NCI-H774 (cell line): ENCODE measurements around the gene DUT.

ENCODE experiments used
- DNase-seq: peaks from one replicate; lab custom pipeline; 2025; lab: John Stamatoyannopoulos, UW

DUT gene

DNA sequence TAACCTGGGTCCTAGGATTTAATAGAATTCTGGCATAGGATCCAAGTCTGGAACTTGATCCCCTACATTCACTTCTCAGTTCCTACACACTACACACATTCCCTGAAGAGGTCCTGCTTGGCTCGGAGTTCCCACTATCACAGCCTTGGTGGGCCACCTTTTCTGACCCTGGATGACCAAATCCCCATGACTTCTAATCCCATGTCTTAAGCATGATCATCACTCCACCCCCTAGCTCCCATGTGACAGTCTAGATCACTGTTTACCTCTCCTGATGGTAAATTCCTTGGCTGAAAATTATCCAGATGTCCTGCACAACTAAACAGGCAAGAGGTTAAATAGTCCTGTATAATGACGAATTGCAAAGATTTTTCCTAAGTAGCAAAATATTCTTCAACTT is 40.3 kb downstream of the DUT start:
- no peak for DNase-seq

DNA sequence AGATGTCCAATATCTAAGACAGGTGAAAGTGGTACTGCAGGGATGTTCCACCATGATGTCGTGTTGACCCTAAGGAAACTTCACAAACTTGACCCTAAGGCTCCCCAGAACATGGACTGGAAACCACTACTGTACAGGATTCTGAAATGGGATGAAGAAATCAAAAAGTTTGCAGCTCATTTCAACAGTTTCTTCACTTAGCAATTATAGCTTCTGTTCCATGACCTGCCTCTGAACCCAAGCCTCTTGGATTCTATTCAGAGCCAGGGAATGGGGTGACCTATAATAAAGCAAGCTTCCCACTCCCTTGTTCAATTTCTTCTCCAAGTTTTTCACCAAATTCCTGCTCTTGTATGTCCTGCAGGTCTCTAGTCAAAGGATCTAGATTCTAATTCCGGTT is 40.7 kb downstream of the DUT start:
- no peak for DNase-seq

DNA sequence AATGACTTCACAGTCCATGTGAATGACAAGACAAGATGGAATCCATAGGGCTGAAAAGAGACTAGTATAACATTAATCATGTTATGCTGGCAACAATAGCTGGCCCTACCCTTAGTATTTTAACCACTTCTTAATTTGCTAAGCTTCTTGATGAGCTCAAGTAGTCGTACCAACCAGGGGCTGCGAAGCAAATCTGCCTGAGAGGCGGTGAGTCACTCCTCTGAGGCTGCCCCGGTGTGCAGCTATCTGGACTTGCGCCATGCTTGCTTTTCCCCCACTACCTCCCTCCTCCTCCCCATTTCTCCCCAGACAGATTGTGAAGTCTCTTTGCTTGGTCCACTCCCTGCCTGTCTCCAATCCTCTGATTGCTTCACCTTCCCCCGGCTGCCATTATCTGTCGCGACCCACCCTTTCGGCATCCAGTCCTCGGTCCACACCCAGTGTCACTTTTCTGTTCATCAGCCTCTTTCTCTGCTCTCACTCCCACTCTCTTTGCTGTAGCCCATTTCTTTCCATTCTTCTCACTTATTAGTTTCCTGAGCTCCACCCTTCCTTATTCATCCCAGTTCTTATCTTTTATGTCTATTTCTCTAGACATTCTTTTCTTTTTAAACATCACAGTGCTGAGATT is 42.7 kb downstream of the DUT start:
- no peak for DNase-seq

DNA sequence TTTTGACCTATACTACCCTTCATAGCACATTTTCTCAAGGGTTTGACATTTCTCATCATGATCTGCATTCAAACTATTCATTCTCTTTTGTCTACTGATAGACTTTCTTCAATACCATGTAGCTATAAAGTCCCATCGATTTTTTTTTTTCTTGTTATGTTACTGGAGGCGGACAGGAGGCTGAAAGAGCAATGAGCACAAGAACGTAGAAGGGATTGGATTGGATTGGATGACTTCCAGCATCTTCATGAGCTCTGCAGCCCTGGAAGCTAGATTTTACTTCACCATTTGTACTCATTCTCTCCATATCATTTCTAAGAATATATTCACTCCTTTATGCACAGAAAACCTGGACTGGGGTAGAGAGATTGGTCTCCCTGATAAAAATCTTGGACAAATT is 43.2 kb downstream of the DUT start:
- no peak for DNase-seq

DNA sequence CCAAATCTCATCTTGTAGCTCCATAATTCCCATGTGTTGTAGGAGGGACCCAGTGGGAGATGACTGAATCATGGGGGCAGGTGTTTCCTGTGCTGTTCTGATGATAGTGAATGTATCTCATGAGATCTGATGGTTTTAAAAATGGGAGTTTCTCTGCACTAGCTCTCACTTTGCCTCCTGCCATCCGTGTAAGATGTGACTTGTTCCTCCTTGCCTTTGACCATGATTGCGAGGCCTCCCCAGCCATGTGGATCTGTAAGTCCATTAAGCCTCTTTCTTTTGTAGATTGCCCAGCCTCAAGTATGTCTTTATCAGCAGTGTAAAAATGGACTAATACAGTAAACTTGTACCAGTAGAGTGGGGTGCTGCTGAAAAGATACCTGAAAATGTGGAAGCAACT is 44.5 kb downstream of the DUT start:
- no peak for DNase-seq

DNA sequence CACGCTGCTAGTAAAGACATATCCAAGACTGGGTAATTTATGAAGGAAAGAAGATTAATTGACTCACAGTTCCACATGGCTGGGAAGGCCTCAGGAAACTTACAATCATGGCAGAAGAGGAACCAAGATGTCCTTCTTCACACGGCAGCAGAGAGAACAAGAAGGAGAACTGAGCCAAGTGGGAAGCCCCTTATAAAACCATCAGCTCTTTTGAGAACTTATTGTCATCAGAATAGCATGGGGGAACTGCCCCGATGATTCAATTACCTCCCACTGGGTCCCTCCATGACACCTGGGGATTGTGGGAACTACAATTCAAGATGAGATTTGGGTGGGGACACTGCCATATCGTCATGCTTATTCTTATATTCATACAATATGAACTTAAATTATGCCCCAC is 49.0 kb downstream of the DUT start:
- DNase-seq, result no peak

DNA sequence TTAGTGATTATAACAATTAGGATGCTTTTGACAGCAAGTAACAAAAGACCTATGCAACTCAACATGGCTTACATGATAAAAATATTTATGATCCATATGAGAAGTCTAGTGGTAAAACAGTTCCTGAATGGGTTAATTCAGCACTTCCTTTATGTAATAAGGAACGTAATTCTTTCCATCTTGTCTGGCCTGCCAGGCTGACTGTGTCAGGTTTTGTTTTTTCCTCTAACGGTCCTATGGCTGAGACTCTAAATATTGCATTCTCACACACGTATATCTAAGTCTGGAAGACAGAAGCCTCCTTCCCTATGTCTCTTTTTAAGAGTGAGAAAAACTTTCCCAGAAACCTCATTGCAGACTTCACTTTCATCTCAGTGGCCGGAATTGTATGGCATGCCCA is 50.6 kb downstream of the DUT start:
- DNase-seq, result no peak

DNA sequence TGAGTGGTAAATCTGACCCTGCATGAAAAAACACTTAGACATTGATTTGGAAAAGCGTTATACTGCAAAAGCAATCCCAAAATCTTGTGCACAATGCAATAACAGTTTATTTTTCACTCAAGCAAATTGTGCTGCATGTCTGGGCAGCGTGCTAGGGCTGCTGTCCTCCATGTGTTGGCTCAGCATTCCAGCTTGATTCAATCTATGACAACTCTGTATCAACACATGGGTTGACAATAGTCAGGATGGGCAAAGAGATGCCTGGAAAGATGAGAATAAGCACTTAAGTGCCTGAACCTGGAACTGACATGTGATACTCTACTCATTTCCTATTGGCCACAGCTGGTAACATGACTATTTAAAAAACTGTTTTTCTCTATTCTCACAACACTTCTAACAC is 51.8 kb downstream of the DUT start:
- no peak for DNase-seq

DNA sequence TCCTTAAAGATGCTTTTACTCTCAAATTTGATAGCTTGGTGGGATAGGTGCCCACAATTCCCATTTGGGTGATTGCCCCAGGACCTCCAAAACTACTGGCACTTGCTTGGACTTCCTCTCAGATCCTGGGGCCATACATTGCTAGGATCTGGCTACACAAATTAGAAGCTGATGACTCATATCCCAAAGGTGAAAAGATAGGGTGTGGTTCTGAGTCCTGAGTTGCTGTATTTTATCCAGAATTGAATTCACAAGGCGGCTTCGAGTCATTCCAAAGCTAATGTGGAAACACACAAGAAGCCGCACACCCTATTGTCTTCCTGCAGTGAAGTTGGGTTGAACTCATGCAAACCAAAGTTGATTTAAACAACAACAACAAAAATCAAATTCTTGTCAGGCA is 53.4 kb downstream of the DUT start:
- no peak for DNase-seq

DNA sequence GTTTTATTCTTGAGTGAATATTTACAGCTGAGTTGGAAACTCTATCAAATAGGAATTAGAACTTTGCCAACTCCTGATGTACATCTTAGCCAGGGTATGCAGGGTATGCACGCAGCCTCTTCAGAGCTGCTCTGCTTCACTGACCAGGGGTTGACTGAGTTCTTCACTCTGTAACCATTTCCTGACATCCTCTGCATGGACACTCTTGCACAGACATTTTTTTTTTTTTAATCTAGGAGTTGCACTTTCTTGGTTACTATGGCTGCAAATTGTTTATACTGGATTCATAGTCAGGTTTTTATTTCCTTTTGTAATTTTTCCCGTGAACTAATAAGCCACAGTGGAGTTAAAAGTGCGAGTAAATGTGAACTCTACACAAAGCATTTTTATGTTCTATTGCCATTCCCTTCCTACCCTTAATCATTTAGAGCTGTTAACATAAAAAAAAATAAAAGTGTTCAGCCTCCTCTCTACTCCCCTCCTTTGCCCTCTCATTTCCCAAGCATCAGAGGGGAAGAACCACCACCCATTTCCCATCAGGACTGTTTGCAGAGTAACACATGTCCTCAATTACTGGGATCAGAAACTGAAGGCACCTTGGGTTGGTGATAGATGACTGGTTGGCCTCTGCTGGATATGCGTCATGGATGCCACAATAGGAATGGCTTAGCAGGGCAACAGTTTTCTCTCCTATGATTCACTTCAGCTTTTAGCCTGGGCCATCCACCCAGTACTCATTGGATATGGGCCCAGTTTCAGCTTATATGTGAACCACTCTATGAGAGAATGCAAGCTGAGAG is 54.0 kb downstream of the DUT start:
- DNase-seq, result no peak

DNA sequence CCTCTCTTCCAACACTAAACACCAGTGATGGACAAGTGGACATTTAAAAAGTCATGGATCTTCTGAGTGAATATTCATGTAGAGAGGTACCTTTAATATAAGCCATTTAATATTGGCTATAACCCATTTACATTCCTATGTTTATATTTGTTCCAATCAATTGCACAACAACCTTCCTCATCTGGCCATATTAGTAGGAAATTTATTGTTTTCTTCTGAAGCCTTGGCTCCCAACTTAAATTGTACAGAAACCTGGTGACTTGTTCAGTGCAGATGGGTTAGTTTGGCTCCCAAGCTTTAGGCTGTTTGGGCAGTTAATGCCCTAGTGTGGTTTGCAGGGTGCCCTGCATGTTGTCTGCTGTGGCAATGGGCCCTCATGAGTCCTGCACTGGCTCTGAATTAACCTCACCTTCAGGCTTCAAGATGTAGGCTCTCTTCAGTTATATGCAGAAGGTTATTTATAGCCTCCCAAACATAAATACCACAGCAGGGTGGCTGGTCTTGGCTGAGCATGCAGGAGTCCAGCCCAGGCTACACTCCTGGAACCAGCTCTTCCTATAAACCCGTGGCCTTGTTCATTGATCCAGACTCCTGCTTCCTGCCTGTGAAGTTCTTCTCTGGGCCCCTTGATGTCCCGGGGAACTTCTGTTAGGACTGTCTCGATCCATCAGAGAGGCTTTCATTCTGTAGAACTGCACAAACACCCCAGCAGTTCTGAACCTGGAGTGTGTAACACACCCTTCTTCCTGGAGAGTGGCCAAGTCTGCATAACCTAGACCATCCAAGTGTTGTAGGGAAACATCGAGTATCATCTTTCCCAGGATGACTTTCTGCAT is 57.0 kb downstream of the DUT start:
- DNase-seq, result no peak

DNA sequence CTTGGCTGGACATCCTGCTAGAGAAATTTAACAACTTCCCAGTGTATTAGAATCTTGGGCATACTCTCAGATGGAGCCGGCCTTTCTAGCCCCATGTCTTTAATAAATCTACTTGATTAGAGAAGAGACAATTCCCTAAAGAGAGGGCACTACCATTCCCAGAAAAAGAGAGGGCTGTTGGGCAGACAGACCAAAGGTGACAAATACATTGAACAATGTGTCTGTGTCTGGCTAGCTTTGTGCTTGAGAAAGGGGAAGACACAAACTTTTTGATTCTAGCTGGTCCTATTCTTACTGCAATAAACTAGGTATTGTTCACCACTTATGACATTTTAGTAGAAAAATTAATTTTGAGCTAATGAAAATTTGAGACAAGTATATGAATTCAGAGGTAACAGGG is 57.7 kb downstream of the DUT start:
- no peak for DNase-seq

DNA sequence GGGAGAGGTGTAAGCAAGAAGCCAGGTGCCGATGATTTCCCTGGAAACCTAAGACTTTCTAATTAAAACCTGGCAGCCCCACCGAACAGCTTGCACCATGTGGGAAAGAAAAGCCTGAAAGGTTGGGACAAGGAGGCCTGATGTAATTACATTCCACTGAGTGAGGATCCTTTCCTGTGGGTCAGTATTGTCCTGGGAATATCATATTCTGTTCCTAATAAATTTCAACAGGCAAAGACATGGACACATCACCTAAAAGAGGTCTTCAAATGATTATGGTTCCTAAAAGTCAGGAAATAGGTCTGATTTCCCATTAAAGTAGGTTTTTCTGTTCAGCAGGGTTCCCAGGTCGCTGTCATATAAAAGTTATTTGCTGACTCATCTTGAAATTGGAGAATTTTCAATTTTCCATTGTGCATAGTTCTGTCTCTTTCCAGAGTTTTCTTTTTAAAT is 58.5 kb downstream of the DUT start:
- no peak for DNase-seq

DNA sequence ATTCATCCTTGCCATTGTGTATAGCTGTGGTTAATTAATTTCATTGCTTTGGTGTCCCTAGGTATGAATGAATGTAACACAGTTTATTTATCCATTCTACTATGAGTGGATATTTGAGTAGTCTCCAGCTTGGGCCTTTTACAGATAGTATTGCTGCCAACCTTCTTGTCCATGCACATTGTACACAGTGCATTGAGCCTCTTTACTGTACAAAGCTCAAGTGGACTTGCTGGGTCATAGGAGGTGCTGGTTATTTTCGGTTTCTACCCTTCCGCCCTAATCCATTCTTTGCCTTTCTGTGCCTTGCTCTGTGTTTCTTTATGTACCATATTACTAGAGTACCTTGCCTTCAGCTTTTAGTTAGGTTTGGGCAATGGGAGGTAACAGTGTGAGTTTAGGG is 60.7 kb downstream of the DUT start:
- no peak for DNase-seq

DNA sequence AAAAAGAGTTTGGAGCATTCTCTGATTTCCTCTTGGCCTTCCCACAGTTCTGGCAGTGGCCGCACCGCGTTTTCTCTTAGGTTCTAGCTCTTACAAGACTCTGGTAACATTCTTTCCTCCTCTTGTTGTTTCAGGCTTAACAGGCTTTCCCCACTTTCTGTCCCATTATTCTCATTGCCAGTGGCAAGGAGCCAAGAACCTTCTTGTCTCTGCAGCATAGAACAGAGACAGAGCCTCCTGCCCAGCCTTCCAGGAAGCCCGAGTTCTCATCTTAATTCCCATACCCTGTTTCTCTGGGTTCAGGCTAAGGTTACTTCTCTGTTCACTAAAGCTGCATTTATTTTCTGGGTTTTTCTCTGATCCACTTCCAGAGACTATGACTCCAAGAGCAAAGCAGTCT is 61.1 kb downstream of the DUT start:
- no peak for DNase-seq
